Memory B cell (primary cell): Measurements from ENCODE around the gene DGKI.

Source experiments
- ATAC-seq: fragments of 150-1000 bp; cut with Tn5 transposase; 2 replicates; pipeline ENCODE4 v1.10.0; 2021; ENCODE audit warnings: low read depth, mild to moderate bottlenecking, moderate library complexity
- DNase-seq, 2 donors: peaks; one replicate each; pipeline ENCODE4 v3.0.0; 2022; ENCODE audit warnings: low spot score in 2 of 2
- H3K27ac Mint-ChIP-seq: one replicate; pipeline ENCODE4 v1.8.0; 2022; ENCODE audit warnings: mild to moderate bottlenecking, moderate library complexity, mixed read lengths
- H3K27me3 Mint-ChIP-seq: one replicate; pipeline ENCODE4 v1.8.0; 2022; ENCODE audit warnings: mixed read lengths
- H3K36me3 Mint-ChIP-seq: one replicate; pipeline ENCODE4 v1.8.0; 2022; ENCODE audit warnings: mild to moderate bottlenecking, mixed read lengths
- H3K4me1 Mint-ChIP-seq: one replicate; pipeline ENCODE4 v1.8.0; 2022; ENCODE audit warnings: mixed read lengths
- H3K4me3 Mint-ChIP-seq: one replicate; pipeline ENCODE4 v1.8.0; 2022; ENCODE audit warnings: mild to moderate bottlenecking, moderate library complexity, mixed read lengths
- H3K9me3 Mint-ChIP-seq: one replicate; pipeline ENCODE4 v1.8.0; 2022; ENCODE audit warnings: mixed read lengths

DGKI gene

GRCh38 chr7:137862358-137862757 is 15.6 kb upstream of the DGKI start:
- no peaks in the 10 kb centered on the region for H3K27me3 Mint-ChIP-seq

GRCh38 chr7:137860542-137860941 is 13.8 kb upstream of the DGKI start:
- Mint-ChIP-seq H3K9me3 (peaks cover 2% of the 10 kb centered on the region), H3K27ac (no peak overlapping the region), H3K4me1 (no peaks in the 10 kb centered on the region), H3K27me3 (no peaks in the 10 kb centered on the region), H3K4me3 (no peak overlapping the region), H3K36me3 (peaks cover 11% of the 10 kb centered on the region)
- ATAC-seq (no peak), DNase-seq (no peak)

More at GRCh38 chr7:137862358-137862757, 15.6 kb upstream of the DGKI start:
- H3K4me3 Mint-ChIP-seq, result no peak overlapping the region
- peaks cover 20% of the 10 kb centered on the region for H3K36me3 Mint-ChIP-seq
- no peaks in the 10 kb centered on the region for H3K4me1 Mint-ChIP-seq
- peaks cover 7% of the 10 kb centered on the region for H3K9me3 Mint-ChIP-seq
- no peak overlapping the region for H3K27ac Mint-ChIP-seq
- no peak for ATAC-seq
- DNase-seq, result no peak

- peaks cover 9% of the 10 kb centered on the region for H3K27me3 Mint-ChIP-seq
- H3K9me3 Mint-ChIP-seq, result peaks cover 3% of the 10 kb centered on the region
- no peaks in the 10 kb centered on the region for H3K4me1 Mint-ChIP-seq
- H3K27ac Mint-ChIP-seq, result no peak overlapping the region
- DNase-seq (no peak), ATAC-seq (no peak)
- peaks cover 2% of the 10 kb centered on the region for H3K36me3 Mint-ChIP-seq
- no peak overlapping the region for H3K4me3 Mint-ChIP-seq
These were observed 6.3 kb upstream of the DGKI start for GRCh38 chr7:137853053-137853452.

GRCh38 chr7:137852108-137852507 is 5.3 kb upstream of the DGKI start:
- Mint-ChIP-seq H3K36me3 (peaks cover 2% of the 10 kb centered on the region), H3K27ac (no peak overlapping the region), H3K4me3 (no peak overlapping the region), H3K9me3 (peaks cover 3% of the 10 kb centered on the region), H3K4me1 (no peaks in the 10 kb centered on the region), H3K27me3 (peaks cover 11% of the 10 kb centered on the region)
- no peak for ATAC-seq
- DNase-seq, result no peak

- no peaks in the 10 kb centered on the region for H3K4me1 Mint-ChIP-seq
- peaks cover 13% of the 10 kb centered on the region for H3K27me3 Mint-ChIP-seq
- peaks cover 2% of the 10 kb centered on the region for H3K36me3 Mint-ChIP-seq
- H3K27ac Mint-ChIP-seq, result no peak overlapping the region
- H3K4me3 Mint-ChIP-seq, result no peak overlapping the region
- ATAC-seq (no peak), DNase-seq (no peak)
- H3K9me3 Mint-ChIP-seq, result peaks cover 3% of the 10 kb centered on the region
These were observed 4.5 kb upstream of the DGKI start for GRCh38 chr7:137850972-137851945.

GRCh38 chr7:137850571-137850970 is 3.8 kb upstream of the DGKI start:
- H3K9me3 Mint-ChIP-seq, result peaks cover 3% of the 10 kb centered on the region
- H3K36me3 Mint-ChIP-seq, result peaks cover 2% of the 10 kb centered on the region
- no peak for ATAC-seq
- peaks cover 19% of the 10 kb centered on the region for H3K27me3 Mint-ChIP-seq
- peaks cover 4% of the 10 kb centered on the region for H3K4me1 Mint-ChIP-seq
- H3K27ac Mint-ChIP-seq, result no peak overlapping the region
- DNase-seq, result no peak
- no peak overlapping the region for H3K4me3 Mint-ChIP-seq

- ATAC-seq, result no peak
- Mint-ChIP-seq H3K36me3 (peaks cover 2% of the 10 kb centered on the region), H3K4me3 (no peak overlapping the region), H3K27ac (no peak overlapping the region), H3K27me3 (peaks cover 28% of the 10 kb centered on the region), H3K4me1 (peaks cover 4% of the 10 kb centered on the region), H3K9me3 (peaks cover 3% of the 10 kb centered on the region)
- DNase-seq, result no peak
These were observed 1.3 kb upstream of the DGKI start for GRCh38 chr7:137848095-137848494.

- Mint-ChIP-seq H3K4me3 (no peak overlapping the region), H3K27me3 (peaks cover 28% of the 10 kb centered on the region), H3K27ac (no peak overlapping the region), H3K36me3 (peaks cover 2% of the 10 kb centered on the region), H3K4me1 (peaks cover 4% of the 10 kb centered on the region), H3K9me3 (peaks cover 3% of the 10 kb centered on the region)
- ATAC-seq (no peak), DNase-seq (no peak)
These were observed 835 bp upstream of the DGKI start for GRCh38 chr7:137847568-137848050.

GRCh38 chr7:137846549-137846826 is 286 bp downstream of the DGKI start:
- H3K27ac Mint-ChIP-seq, result no peak overlapping the region
- H3K36me3 Mint-ChIP-seq, result peaks cover 2% of the 10 kb centered on the region
- H3K27me3 Mint-ChIP-seq, result peaks cover 31% of the 10 kb centered on the region
- H3K4me3 Mint-ChIP-seq, result no peak overlapping the region
- peaks cover 4% of the 10 kb centered on the region for H3K4me1 Mint-ChIP-seq
- DNase-seq (no peak), ATAC-seq (no peak)
- H3K9me3 Mint-ChIP-seq, result peaks cover 3% of the 10 kb centered on the region

- ATAC-seq (no peak), DNase-seq (no peak)
- Mint-ChIP-seq H3K4me3 (no peak overlapping the region), H3K27me3 (peaks cover 33% of the 10 kb centered on the region), H3K4me1 (peaks cover 4% of the 10 kb centered on the region), H3K36me3 (peaks cover 2% of the 10 kb centered on the region), H3K27ac (no peak overlapping the region), H3K9me3 (peaks cover 3% of the 10 kb centered on the region)
These were observed 1.9 kb downstream of the DGKI start for GRCh38 chr7:137844677-137845425.

- H3K4me3 Mint-ChIP-seq, result no peak overlapping the region
- peaks cover 16% of the 10 kb centered on the region for H3K27me3 Mint-ChIP-seq
- no peaks in the 10 kb centered on the region for H3K36me3 Mint-ChIP-seq
- H3K27ac Mint-ChIP-seq, result no peak overlapping the region
- H3K9me3 Mint-ChIP-seq, result no peaks in the 10 kb centered on the region
- ATAC-seq, result no peak
- no peak for DNase-seq
- peaks cover 2% of the 10 kb centered on the region for H3K4me1 Mint-ChIP-seq
These were observed 6.6 kb downstream of the DGKI start for GRCh38 chr7:137839903-137840779.

GRCh38 chr7:137838706-137839315 is 8.0 kb downstream of the DGKI start:
- Mint-ChIP-seq H3K4me3 (no peak overlapping the region), H3K27ac (no peak overlapping the region), H3K27me3 (peaks cover 12% of the 10 kb centered on the region), H3K4me1 (peaks cover 2% of the 10 kb centered on the region), H3K36me3 (no peaks in the 10 kb centered on the region), H3K9me3 (no peaks in the 10 kb centered on the region)
- DNase-seq, result no peak
- ATAC-seq, result no peak

- Mint-ChIP-seq H3K4me1 (peaks cover 2% of the 10 kb centered on the region), H3K4me3 (no peak overlapping the region), H3K27me3 (peaks cover 6% of the 10 kb centered on the region), H3K9me3 (no peaks in the 10 kb centered on the region), H3K36me3 (no peaks in the 10 kb centered on the region), H3K27ac (no peak overlapping the region)
- DNase-seq (no peak), ATAC-seq (no peak)
These were observed 10.2 kb downstream of the DGKI start for GRCh38 chr7:137836541-137836940.
